Measurements from ENCODE around the gene ENKD1.

The ENKD1 gene

DNA sequence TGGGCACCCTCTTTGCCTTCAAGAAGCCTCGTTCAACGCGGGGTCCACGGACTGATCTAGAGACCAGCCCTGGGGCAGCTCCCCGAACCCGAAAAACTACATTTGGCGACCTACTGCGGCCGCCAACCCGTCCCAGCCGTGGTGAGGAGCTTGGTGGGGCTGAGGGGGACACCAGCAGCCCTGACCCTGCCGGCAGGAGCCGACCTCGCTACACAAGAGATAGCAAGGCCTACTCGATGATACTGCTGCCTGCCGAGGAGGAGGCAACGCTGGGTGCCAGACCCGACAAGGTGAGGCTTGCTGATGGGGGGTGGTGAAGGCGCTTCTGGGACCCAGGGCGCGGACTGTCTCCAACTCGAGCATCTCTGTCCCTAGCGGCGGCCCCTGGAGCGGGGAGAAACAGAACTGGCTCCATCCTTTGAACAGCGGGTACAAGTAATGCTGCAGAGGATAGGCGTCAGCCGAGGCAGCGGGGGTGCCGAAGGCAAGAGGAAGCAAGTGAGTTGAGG is 12.1 kb downstream of the ENKD1 start:
- no peak for TF ChIP-seq ZNF274 (IDR thresholded peaks at IDR 0.05; ENCODE audit: low read depth, low read length)
- H3K4me3 ChIP-seq (ENCODE audit: low read length), result no peak overlapping the region

GRCh38 chr16:67653789-67654402 is 12.7 kb downstream of the ENKD1 start:
- no peak overlapping the region for H3K4me3 ChIP-seq (ENCODE audit: low read length)

DNA sequence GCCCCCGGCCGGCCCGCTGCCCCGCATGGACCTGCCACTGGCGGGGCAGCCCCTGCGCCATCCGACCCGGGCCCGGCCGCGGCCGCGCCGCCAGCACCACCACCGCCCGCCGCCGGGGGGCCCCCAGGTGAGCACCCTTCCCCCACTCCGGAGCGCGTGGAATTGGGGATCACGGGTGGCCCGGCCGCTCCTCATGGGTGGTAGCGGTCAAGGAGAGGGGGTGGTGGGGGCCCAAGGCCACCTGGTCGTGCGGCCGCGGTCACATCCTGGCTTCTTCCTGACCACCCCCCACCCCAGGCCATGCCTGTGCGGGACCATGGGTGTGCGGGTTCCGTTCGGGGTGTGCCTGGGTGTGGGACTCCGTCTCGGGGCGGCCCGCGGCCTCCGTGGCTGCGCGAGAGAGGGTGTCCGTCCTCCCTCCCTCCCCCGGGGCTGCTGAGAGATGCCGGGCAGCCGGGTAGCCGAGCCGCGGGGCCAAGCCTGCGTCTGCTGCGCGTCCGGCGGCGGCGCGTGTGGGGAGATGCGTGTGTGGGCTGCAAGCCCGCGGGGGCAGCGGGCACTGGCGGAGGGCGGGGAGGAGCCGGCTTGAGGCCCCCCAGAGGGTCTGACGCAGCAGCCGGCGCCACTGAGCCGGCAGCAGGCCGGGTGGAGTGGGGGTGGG is 13.3 kb downstream of the ENKD1 start:
- H3K4me3 ChIP-seq (ENCODE audit: low read length), result no peak overlapping the region
- no peak for TF ChIP-seq ZNF274 (IDR thresholded peaks at IDR 0.05; ENCODE audit: low read depth, low read length)

More at GRCh38 chr16:67653789-67654402, 12.7 kb downstream of the ENKD1 start:
- TF ChIP-seq ZNF274 (IDR thresholded peaks at IDR 0.05; ENCODE audit: low read depth, low read length), result no peak

DNA sequence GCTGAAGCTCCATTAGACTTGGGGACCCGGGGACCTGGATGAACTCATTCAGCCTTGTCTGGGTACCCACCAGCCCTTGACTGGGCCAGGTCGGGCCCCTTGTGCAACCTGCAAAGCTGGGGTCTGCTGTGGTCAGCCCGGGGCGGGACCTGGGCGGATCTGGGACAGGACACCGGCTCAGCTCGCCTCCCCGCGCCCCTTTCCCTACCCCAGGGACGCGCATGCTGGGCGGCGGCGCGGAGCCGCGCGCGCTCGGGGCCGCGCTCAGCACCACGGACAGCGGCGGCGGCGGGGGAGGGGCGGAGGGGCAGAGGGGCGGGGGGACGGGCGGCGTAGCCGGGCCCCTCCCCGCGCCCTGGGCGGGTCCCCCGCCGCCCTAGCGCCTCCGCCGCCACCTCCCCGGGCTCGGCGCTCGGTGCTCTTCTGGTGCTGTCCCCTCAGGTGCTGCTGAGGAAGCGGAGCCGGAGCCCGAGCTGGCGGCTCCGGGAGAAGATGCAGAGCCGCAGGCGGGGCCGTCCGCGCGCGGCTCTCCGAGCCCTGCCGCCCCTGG is 13.9 kb downstream of the ENKD1 start:
- H3K4me3 ChIP-seq (ENCODE audit: low read length), result no peak overlapping the region
- no peak for TF ChIP-seq ZNF274 (IDR thresholded peaks at IDR 0.05; ENCODE audit: low read depth, low read length)

GRCh38 chr16:67651847-67652246 is 14.7 kb downstream of the ENKD1 start:
- no peak overlapping the region for H3K4me3 ChIP-seq (ENCODE audit: low read length)
- TF ChIP-seq ZNF274 (IDR thresholded peaks at IDR 0.05; ENCODE audit: low read depth, low read length), result no peak

- H3K4me3 ChIP-seq (ENCODE audit: low read length), result no peak overlapping the region
- TF ChIP-seq ZNF274 (IDR thresholded peaks at IDR 0.05; ENCODE audit: low read depth, low read length), result no peak
Measured at GRCh38 chr16:67651039-67651438, 15.5 kb downstream of the ENKD1 start.

- H3K4me3 ChIP-seq (ENCODE audit: low read length), result no peak overlapping the region
- TF ChIP-seq ZNF274 (IDR thresholded peaks at IDR 0.05; ENCODE audit: low read depth, low read length), result no peak
Measured at GRCh38 chr16:67650023-67650422, 16.5 kb downstream of the ENKD1 start.

GRCh38 chr16:67649494-67649931 is 17.0 kb downstream of the ENKD1 start:
- no peak overlapping the region for H3K4me3 ChIP-seq (ENCODE audit: low read length)
- no peak for TF ChIP-seq ZNF274 (IDR thresholded peaks at IDR 0.05; ENCODE audit: low read depth, low read length)

- H3K4me3 ChIP-seq (ENCODE audit: low read length), result no peak overlapping the region
- no peak for TF ChIP-seq ZNF274 (IDR thresholded peaks at IDR 0.05; ENCODE audit: low read depth, low read length)
Measured at GRCh38 chr16:67648764-67649407, 17.7 kb downstream of the ENKD1 start.

DNA sequence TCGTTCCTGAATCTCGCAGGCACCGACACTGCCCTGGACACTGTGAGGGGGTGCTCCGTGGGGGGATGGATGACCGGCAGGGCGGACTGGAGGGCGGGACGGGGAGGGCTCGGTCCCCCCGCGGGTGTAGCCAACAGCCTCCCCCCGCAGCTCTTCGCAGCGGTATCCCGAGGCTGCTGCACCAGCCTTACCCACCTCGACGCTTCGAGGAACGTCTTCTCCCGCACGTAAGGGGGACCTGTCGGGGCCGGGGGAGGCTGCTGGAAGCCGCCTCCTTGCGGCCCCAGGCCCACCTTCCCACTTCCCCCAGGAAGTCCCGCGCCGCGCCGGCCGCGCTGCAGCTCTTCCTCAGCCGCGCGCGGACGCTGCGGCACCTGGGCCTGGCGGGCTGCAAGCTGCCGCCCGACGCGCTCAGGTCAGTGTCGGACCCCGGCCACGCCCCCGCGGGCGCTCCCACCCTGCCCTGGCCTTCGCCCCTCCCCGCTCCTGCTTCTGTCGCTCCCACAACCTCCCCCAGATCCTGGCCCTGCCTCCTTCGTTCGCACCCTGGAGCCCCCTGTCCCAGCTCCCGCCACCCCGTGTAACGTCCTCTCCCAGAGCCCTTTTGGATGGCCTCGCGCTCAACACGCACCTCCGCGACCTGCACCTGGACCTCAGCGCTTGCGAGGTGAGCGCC is 18.3 kb downstream of the ENKD1 start:
- TF ChIP-seq ZNF274 (IDR thresholded peaks at IDR 0.05; ENCODE audit: low read depth, low read length), result no peak
- no peak overlapping the region for H3K4me3 ChIP-seq (ENCODE audit: low read length)

- H3K4me3 ChIP-seq (ENCODE audit: low read length), result no peak overlapping the region
- TF ChIP-seq ZNF274 (IDR thresholded peaks at IDR 0.05; ENCODE audit: low read depth, low read length), result no peak
Measured at GRCh38 chr16:67647681-67648080, 18.9 kb downstream of the ENKD1 start.

DNA sequence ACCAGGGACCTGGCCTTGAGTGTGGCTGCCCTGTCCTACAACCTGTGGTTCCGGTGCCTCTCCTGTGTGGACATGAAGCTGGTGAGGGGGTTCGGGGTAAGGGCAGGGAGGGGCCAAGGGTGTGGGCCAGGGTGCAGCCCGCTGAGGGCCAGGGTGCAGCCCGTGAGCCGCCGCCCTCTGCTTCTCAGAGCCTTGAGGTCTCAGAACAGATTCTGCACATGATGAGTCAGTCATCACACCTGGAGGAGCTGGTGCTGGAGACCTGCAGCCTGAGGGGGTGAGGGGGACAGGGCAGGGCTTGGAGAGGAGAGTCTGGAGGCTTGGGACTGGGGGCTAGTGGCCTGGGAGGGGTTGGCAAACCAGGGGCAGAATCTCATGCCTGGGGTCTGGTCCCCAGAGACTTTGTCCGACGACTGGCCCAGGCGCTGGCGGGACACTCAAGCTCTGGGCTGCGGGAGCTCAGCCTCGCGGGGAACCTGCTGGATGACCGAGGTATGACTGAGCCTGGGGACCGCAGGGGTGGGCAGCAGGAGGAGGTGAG is 19.4 kb downstream of the ENKD1 start:
- no peak overlapping the region for H3K4me3 ChIP-seq (ENCODE audit: low read length)
- TF ChIP-seq ZNF274 (IDR thresholded peaks at IDR 0.05; ENCODE audit: low read depth, low read length), result no peak

DNA sequence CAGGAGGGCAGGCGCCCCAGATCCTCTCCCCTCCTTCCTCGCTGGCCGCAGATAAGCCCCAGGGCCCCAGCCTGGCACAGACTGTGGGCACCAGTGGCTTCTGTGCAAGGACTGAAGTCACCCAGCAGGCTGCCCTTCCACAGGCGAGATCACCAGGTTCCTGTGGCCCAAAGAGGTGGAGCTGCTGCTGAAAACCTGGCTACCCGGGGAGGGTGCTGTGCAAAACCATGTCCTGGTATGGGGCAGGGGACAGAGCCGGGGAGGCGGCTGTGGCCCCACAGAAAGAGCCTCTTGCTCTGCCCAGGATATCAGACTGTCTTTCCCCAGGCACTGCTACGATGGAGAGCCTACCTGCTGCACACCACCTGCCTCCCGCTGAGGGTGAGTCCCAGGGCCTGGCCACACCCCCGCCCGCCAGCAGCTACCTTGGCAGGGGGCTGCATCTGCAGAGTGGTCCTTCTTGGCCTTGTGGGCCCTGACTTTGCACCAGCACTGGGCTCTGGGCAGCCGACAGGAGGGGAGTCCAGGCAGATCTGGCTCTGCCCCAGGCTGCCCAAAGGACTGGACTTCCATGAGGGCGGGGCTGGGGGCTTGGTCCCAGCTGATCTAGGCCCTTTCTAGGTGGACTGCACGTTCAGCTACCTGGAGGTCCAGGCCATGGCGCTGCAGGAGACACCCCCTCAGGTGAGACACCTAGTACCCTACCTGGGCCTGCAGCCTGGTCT is 21.0 kb downstream of the ENKD1 start:
- H3K4me3 ChIP-seq (ENCODE audit: low read length), result peak overlapping the region; percentile 59; the same call in 1 of the 2 replicates
- no peak for TF ChIP-seq ZNF274 (IDR thresholded peaks at IDR 0.05; ENCODE audit: low read depth, low read length)
